Mononuclear cell (primary cell): ENCODE results near the gene MTTP. TPM values are rescaled to one million over a fixed set of nuclear protein-coding genes. Genes with fewer than 3 reads are reported as not detected.

Experiments used
- H3K27me3 ChIP-seq: 2 replicates; pipeline ENCODE4 v1.6.0; 2011; ENCODE audit warnings: low read length, control low read depth; ENCODE audit not compliant: insufficient read depth
- H3K4me1 ChIP-seq: 2 replicates; pipeline ENCODE4 v1.5.1; 2011; ENCODE audit warnings: mild to moderate bottlenecking, low read length, control low read depth; ENCODE audit not compliant: insufficient read depth
- H3K4me3 ChIP-seq: 2 replicates; pipeline ENCODE4 v1.5.1; 2011; ENCODE audit warnings: mild to moderate bottlenecking, low read length, moderate library complexity
- H3K9me3 ChIP-seq: 2 replicates; pipeline ENCODE4 v1.5.1; 2011; ENCODE audit warnings: low read depth, mild to moderate bottlenecking, control low read depth, low read length
- total RNA-seq: library from RNA; depleted of rRNA; stranded (reverse); fragments of >200 nt; gene quantifications from one replicate; pipeline ENCODE4 v1.2.3, GENCODE V29; 2012

Gene MTTP
- total RNA-seq, 1 donor, result 0.63 TPM

- Histone ChIP-seq H3K4me3 (no peak overlapping the region), H3K9me3 (no peaks in the 10 kb centered on the region), H3K27me3 (no peaks in the 10 kb centered on the region), H3K4me1 (no peaks in the 10 kb centered on the region)
Measured at GRCh38 chr4:99658666-99659065, 84.0 kb downstream of the MTTP start.

DNA sequence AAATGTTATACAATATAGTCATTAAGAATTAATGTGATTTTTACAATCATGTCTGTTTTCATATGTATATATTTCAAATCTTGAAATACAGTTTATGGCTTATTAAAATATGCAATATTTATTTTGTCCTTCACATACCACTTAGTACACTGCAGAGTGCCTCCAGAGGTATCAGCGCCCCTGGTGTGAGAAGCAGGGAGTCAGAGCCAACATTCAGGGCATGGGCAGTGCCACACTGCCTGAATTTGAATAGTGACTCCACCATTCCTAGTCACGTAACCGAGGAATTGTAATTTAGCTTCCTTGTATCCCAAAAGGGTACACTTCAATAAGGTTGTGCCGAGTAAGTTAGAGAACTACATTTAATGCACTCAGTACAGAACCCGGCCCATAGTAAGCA, 87.3 kb downstream of the MTTP start:
- no peaks in the 10 kb centered on the region for H3K9me3 ChIP-seq
- no peaks in the 10 kb centered on the region for H3K4me1 ChIP-seq
- no peaks in the 10 kb centered on the region for H3K27me3 ChIP-seq
- H3K4me3 ChIP-seq, result no peak overlapping the region

DNA sequence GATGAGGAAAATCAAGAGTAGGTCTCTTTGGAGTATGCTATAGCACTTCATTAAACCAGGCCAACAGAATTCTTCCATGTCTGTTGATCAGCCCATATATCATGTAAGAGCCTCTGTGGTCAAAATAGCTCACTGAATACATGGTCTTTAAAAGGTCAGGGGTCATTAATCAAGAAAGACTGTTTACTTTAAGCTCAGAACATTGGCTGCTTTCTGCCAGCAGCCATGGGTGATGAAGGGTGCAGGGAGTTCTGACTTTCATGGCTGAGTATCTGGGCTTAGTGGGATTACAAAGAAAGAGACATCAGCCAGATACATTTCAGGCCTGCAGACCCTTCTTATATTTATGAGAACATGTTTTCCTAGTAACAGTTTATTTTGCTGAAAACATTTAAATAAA, 90.1 kb downstream of the MTTP start:
- H3K4me3 ChIP-seq, result no peak overlapping the region
- H3K9me3 ChIP-seq, result no peaks in the 10 kb centered on the region
- H3K4me1 ChIP-seq, result no peaks in the 10 kb centered on the region
- no peaks in the 10 kb centered on the region for H3K27me3 ChIP-seq

- no peak overlapping the region for H3K4me3 ChIP-seq
- no peaks in the 10 kb centered on the region for H3K9me3 ChIP-seq
- H3K4me1 ChIP-seq, result no peaks in the 10 kb centered on the region
- no peaks in the 10 kb centered on the region for H3K27me3 ChIP-seq
Measured at GRCh38 chr4:99665983-99666382, 91.4 kb downstream of the MTTP start.

DNA sequence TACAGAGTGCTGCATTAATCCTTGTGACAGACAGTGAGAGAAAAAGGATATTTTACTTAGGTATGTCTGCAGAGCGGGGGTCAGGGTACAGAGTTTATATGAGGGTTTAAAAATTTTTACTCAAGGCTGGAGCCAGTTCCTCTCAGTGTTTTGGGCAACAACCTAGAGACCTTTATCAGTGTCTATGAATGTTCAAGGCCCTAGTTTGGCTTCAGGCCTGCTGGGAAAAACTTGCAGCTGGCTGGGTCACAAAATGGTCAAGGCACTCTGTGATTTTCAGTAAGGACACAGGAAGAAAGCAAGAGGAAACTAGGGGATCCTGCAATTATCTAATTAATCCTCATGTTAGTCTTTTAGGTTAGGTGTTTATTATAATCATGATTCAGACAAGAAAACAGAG, 93.8 kb downstream of the MTTP start:
- Histone ChIP-seq H3K4me3 (no peak overlapping the region), H3K4me1 (no peaks in the 10 kb centered on the region), H3K27me3 (peaks cover 3% of the 10 kb centered on the region), H3K9me3 (peaks cover 11% of the 10 kb centered on the region)

DNA sequence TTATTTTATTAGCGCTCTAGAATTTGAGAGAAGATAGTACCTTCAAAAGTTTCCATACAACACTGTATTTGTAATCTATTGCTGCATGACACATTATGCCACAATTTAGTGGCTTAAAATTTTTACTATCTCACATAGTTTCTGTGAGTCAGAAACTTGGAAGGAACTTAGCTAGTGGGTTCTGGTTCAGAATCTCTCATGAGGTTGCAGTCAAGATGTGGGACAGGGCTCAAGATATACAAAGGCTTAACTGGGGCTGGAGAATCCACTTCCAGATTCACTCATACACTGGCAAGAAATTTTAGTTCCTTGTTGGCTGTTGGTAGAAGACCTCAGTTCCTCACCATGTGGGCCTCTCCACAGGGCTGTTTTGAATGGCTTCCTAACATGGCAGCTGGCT, 94.5 kb downstream of the MTTP start:
- peaks cover 12% of the 10 kb centered on the region for H3K9me3 ChIP-seq
- H3K4me1 ChIP-seq, result no peaks in the 10 kb centered on the region
- no peak overlapping the region for H3K4me3 ChIP-seq
- H3K27me3 ChIP-seq, result peaks cover 3% of the 10 kb centered on the region

- Histone ChIP-seq H3K9me3 (peaks cover 12% of the 10 kb centered on the region), H3K27me3 (peaks cover 3% of the 10 kb centered on the region), H3K4me1 (no peaks in the 10 kb centered on the region), H3K4me3 (no peak overlapping the region)
Measured at GRCh38 chr4:99670409-99671073, 95.9 kb downstream of the MTTP start.

Other genes starting within 250 kb of the MTTP start
- gene ADH1C, start 222.1 kb upstream of the MTTP start, total RNA-seq, result not detected
- not detected for gene ADH7, start 139.5 kb upstream of the MTTP start, total RNA-seq
- not detected for gene C4orf17, start 63.8 kb upstream of the MTTP start, total RNA-seq
- gene TRMT10A, start 10.8 kb upstream of the MTTP start, total RNA-seq, result 1.8 TPM
- not detected for gene C4orf54, start 83.0 kb downstream of the MTTP start, total RNA-seq
- 54.3 TPM for gene DAPP1, start 242.0 kb downstream of the MTTP start, total RNA-seq